SK-N-SH treated with all-trans-retinoic acid at 6 μM for 48 hours (cell line): ENCODE measurements around the gene SCPEP1.

Source experiments
- ARNTL ChIP-seq: fragments of 450-650 bp; formaldehyde crosslinking; IDR thresholded peaks from 2 replicates; pipeline ENCODE4 v1.5.0; 2020; ENCODE audit warnings: low read depth, mild to moderate bottlenecking, moderate library complexity, borderline replicate concordance
- CREB5 ChIP-seq: fragments of 250-450 bp; sonication (Bioruptor Pico); IDR thresholded peaks from 2 replicates; pipeline ENCODE4 v1.5.1; 2020; ENCODE audit warnings: low read depth, mild to moderate bottlenecking, moderate library complexity
- CSRNP3 ChIP-seq: fragments of 250-450 bp; sonication (Bioruptor Pico); IDR thresholded peaks from 2 replicates; pipeline ENCODE4 v1.5.1; 2021; ENCODE audit warnings: mild to moderate bottlenecking, moderate library complexity
- POU6F1 ChIP-seq: fragments of 250-450 bp; sonication (Bioruptor Pico); IDR thresholded peaks from 2 replicates; pipeline ENCODE4 v1.8.0; 2021; ENCODE audit warnings: low read depth, mild to moderate bottlenecking, moderate library complexity, borderline replicate concordance
- SNAI2 ChIP-seq: fragments of 250-450 bp; sonication (Bioruptor Pico); IDR thresholded peaks from 2 replicates; pipeline ENCODE4 v1.5.0; 2020; ENCODE audit warnings: mild to moderate bottlenecking, moderate library complexity
- TCF4 ChIP-seq: fragments of 250-450 bp; sonication (Bioruptor Pico); IDR thresholded peaks from 2 replicates; pipeline ENCODE4 v1.8.0; 2021; ENCODE audit warnings: mild to moderate bottlenecking, moderate library complexity, borderline replicate concordance
- TOX ChIP-seq: fragments of 250-450 bp; sonication (Bioruptor Pico); IDR thresholded peaks from 2 replicates; pipeline ENCODE4 v1.8.0; 2021; ENCODE audit warnings: mild to moderate bottlenecking, moderate library complexity, borderline replicate concordance
- TSHZ2 ChIP-seq: fragments of 250-450 bp; sonication (Bioruptor Pico); IDR thresholded peaks from 2 replicates; pipeline ENCODE4 v1.5.0; 2020; ENCODE audit warnings: mild to moderate bottlenecking, moderate library complexity
- ZC3H10 ChIP-seq: fragments of 250-450 bp; sonication (Bioruptor Pico); IDR thresholded peaks from 2 replicates; pipeline ENCODE4 v1.5.1; 2021; ENCODE audit warnings: mild to moderate bottlenecking, moderate library complexity
- ZNF565 ChIP-seq: fragments of 450-650 bp; formaldehyde crosslinking; conservative IDR thresholded peaks from 2 replicates; pipeline ENCODE4 v1.5.0; 2020; ENCODE audit warnings: low read depth, mild to moderate bottlenecking, moderate library complexity
- ZNF70 ChIP-seq: fragments of 450-650 bp; formaldehyde crosslinking; IDR thresholded peaks from 2 replicates; pipeline ENCODE4 v1.5.0; 2020; ENCODE audit warnings: mild to moderate bottlenecking, moderate library complexity
- ZNF8 ChIP-seq: fragments of 450-650 bp; formaldehyde crosslinking; IDR thresholded peaks from 2 replicates; pipeline ENCODE4 v1.5.0; 2020; ENCODE audit warnings: mild to moderate bottlenecking, moderate library complexity

GRCh38 chr17:56933868-56934267, 44.1 kb upstream of the SCPEP1 start:
- TF ChIP-seq TOX (CRISPR knock-in tag) (no peak), ZNF565 (CRISPR knock-in tag) (no peak), TSHZ2 (CRISPR knock-in tag) (no peak), ZC3H10 (CRISPR knock-in tag) (no peak), CREB5 (CRISPR knock-in tag) (no peak), POU6F1 (CRISPR knock-in tag) (no peak), ARNTL (CRISPR knock-in tag) (no peak), SNAI2 (CRISPR knock-in tag) (no peak), ZNF70 (CRISPR knock-in tag) (no peak), TCF4 (no peak), ZNF8 (CRISPR knock-in tag) (no peak), CSRNP3 (no peak)
